Neural crest cell (in vitro differentiated cells): ENCODE results near the gene GNA12. TPM values are rescaled to one million over a fixed set of nuclear protein-coding genes. Genes with fewer than 3 reads are reported as not detected.

Experiments
- total RNA-seq: library from RNA; stranded (reverse); gene quantifications from 2 replicates; pipeline ENCODE4 v1.2.1, GENCODE V29; 2021

GNA12 gene
- total RNA-seq, 1 donor from 2014 or later, result 63.5 TPM

Other genes with a start within 250 kb of the GNA12 start
- gene TTYH3, start 212.3 kb downstream of the GNA12 start, total RNA-seq, result 225 and 237 TPM in 2 replicates
- not detected in 2 replicates for gene AMZ1, start 156.1 kb downstream of the GNA12 start, total RNA-seq
- gene CARD11, start 199.6 kb upstream of the GNA12 start, total RNA-seq, result 0.37 and 0.59 TPM in 2 replicates